DMS153 treated with DMSO at 0.1 percent for 48 hours (cell line): ENCODE results near the gene TPM4.

Experiments
- DNase-seq: peaks from one replicate; lab custom pipeline; 2025; ENCODE audit not compliant: unreplicated experiment; lab: John Stamatoyannopoulos, UW

Gene TPM4

GRCh38 chr19:16121967-16122366, 45.7 kb downstream of the TPM4 start:
- DNase-seq, result no peak

GRCh38 chr19:16124953-16125352, 48.7 kb downstream of the TPM4 start:
- DNase-seq, result no peak

GRCh38 chr19:16125737-16126495, 49.6 kb downstream of the TPM4 start:
- no peak for DNase-seq

DNA sequence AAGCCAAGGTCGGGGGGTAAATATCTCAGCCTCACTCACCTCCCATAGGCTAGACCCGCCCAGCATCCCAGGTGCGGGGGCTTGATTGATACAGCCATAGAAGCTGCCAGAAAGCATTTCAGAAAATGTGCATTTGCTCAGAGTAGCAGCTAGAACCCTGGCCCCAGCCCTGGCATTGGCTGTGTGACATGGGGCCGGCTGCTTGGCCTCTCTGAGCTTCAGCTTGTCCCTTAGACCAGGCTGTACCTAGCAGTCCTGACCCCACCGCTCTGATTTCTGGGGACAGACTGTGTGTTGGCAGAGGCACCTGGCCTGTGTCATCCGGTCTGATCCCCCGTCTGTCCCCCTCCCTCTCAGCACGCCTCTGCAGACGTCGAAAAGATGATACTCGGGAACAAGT, 50.8 kb downstream of the TPM4 start:
- no peak for DNase-seq

DNA sequence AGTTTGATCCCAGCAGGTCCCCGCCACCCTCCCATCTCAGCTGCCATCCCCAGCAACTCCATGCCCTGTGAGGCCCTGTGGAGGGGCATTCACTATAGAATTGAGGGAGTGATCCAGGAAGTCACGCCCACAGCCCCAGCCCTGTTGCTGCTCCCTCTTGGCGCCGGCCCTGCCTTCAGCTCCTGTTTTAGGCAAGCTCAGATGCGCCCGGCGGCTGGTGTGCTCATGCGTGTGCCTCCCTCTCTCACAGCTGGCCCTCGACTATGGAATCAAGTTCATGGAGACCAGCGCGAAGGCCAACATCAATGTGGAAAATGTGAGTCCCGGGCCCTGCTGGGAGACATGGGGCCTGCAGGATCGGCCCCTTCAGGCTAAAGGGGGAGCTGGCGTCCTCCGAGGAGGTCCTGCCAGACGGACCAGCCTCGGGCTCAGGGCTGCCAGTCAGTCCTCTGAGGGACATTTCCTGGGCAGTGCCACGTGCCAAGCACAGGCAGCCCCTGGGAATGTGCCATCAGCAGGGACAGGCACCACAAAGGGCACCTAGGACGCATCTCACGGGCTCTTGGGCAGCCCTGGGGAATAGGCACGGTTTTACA, 51.6 kb downstream of the TPM4 start:
- DNase-seq, result no peak

DNA sequence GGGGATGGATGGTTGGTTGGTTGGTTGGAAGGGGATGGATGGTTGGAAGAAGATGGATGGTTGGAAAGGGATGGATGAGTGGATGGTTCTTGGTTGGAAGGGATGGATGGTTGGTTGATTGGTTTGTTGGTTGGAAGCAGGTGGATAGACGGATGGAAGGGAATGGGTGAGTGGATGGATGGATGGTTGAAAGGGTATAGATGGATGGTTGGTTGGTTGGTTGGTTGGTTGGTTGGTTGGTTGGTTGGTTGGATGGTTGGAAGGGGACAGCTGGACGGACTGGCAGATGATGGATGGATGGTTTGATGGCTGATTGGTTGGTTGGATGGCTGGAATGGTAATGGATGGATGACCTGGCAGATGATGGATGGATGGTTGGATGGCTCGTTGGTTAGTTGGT, 55.4 kb downstream of the TPM4 start:
- DNase-seq, result no peak

DNA sequence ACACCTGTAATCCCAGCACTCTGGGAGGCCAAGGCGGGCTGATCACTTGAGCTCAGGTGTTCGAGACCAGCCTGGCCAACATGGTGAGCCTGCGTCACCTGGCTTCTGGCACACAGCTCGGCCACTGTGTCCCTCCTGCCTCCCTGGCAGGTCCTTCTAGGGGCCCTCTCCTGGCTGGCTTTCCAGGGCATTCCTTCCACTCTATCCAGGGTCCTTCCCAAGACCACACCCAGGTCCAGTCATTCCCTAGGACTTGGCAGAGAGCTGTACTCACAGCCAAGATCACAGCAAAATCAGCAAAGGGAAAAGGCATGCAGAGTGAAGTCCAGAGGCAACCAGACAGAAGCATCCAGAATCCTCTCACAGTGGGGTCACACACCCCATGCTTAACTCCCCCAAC, 57.5 kb downstream of the TPM4 start:
- DNase-seq, result no peak

DNA sequence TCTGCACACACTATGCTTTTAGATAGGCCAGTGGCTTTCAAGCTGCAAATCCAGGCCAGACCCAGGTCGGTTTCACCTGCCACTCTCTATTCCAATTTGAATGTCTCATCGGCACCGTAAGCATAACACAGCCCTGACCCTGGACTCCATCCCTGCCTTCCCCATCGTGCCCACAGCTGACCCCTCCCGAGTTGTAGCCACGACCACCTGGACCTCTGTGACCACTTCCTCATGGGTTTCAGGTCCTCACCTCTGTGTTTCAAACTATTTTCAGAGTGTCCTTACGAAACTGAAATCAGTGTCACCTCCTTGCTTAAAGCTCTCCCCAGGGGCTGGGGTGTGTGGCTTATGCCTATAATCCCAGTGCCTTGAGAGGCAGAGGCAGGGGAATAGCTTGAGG, 58.2 kb downstream of the TPM4 start:
- DNase-seq, result no peak

- no peak for DNase-seq
Observed at GRCh38 chr19:16135430-16136127, 59.3 kb downstream of the TPM4 start.

GRCh38 chr19:16136185-16136999, 60.1 kb downstream of the TPM4 start:
- no peak for DNase-seq

- DNase-seq, result no peak
Observed at GRCh38 chr19:16139752-16140151, 63.5 kb downstream of the TPM4 start.

DNA sequence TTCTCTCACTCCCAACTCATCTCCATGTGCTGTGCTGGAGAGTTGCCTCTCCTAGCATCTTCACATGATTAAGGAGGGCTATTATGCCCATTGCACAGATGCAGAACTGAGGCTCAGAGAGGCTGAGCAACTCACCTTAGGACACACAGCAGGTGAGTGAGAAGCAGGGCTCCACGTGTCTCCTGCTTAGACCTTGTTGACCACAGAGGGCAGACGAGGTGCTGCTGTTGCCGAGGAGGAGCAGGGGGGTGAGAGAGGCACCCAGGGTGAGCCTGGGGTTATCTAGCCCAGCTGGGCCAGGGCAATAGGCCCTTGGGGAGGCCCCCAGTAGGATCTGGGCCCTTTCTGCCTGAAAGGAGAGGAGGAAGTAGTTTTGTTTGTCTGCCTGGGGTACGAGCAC, 64.7 kb downstream of the TPM4 start:
- no peak for DNase-seq

- DNase-seq, result no peak
Observed at GRCh38 chr19:16142032-16142580, 65.8 kb downstream of the TPM4 start.

GRCh38 chr19:16143399-16144215, 67.3 kb downstream of the TPM4 start, which contains the start of gene HSH2D:
Gene HSH2D, plus strand, starts transcription at chr19:16143685. Its CDS starts 5,066 bp downstream, at chr19:16148751.
- DNase-seq, result peak; percentile 62

DNA sequence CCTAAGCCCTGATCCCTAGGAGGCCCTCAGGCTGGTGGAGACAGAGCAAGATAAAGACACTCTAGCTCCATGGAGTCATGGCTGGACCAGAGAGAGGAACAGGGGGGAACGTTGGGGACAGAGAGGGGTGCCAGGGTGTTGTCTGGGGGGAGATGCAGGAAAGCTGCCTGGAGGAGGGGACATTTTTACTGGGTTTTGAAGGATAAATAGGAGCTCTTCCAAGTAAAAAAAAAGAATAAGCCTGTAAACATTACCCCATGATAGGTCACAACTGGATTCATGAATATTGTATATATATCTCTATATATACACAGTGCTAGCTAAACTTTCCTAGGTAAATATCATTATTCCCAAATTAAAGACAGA, 67.9 kb downstream of the TPM4 start:
- DNase-seq, result no peak

GRCh38 chr19:16146112-16146511, 69.8 kb downstream of the TPM4 start:
- DNase-seq, result no peak

DNA sequence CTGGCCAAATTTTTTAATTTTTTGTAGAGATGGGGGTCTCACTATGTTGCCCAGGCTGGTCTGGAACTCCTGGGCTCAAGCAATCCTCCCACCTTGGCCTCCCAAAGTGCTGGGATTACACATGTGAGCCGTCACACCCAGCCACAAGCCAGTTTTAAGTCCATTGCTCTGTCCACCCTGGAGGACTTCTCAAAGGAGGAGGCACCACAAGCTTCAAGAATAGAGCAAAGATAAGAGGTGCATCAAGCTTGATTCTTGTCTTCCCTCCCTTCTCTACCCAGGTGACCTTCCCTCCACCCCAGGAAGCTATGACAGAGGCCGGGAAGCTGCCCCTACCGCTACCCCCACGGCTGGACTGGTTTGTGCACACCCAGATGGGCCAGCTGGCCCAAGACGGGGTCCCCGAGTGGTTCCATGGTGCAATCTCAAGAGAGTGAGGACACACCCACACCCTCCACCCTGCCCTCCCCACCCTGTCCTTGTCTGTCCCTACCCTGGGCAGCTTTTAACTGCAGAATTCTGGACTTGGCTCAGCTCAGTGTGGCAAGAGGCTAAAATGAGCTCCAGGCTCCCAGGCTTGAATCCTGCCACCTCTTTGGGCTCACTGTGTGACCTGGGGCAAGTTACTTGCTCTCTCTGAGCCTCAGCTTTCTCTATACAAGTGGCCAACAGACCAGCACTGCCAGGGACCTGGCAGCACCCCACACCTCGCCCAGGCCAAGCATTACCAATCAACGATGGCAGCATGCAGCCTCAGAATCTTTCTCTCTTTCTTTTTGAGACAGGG, 72.3 kb downstream of the TPM4 start:
- DNase-seq, result no peak
